Measurements from ENCODE around the gene SEC62. TPM values are rescaled to one million over a fixed set of nuclear protein-coding genes. Genes with fewer than 3 reads are reported as not detected.
A peak's percentile ranks its signal among the peaks of the same experiment; 100 is the strongest.

Gene SEC62
- total and polyA plus RNA-seq, 9 of the 15 experiments (the other 6 are each of a cell fraction or from before 2014, with no cell fraction given) = 34.5 to 152 (median 51.8) TPM

- TF ChIP-seq ZNF740 (CRISPR knock-in tag; IDR thresholded peaks at IDR 0.05) (peak; percentile 80; the same call in 1 of the 2 replicates), ZNF740 (tag; IDR thresholded peaks at IDR 0.05) (no peak; a peak in 1 of 4 replicates), HNRNPLL (IDR thresholded peaks at IDR 0.05; ENCODE audit: low read depth, low read length, poor library complexity, severe bottlenecking) (no peak), ZBTB5 (IDR thresholded peaks at IDR 0.05) (no peak), ZKSCAN3 (CRISPR knock-in tag; IDR thresholded peaks at IDR 0.05) (no peak), EWSR1 (IDR thresholded peaks at IDR 0.05; ENCODE audit: borderline replicate concordance, low read depth, partially characterized antibody) (no peak), THRAP3 (IDR thresholded peaks at IDR 0.05; ENCODE audit: borderline replicate concordance) (no peak), ZNF695 (CRISPR knock-in tag; IDR thresholded peaks at IDR 0.05) (no peak), CREM (IDR thresholded peaks at IDR 0.05; ENCODE audit: low read depth) (no peak), MITF (IDR thresholded peaks at IDR 0.05) (no peak), PRDM10 (IDR thresholded peaks at IDR 0.05; ENCODE audit: partially characterized antibody) (no peak), USF1 (CRISPR knock-in tag; IDR thresholded peaks at IDR 0.05) (no peak), ZZZ3 (IDR thresholded peaks at IDR 0.05) (no peak), ZNF764 (CRISPR knock-in tag; IDR thresholded peaks at IDR 0.05; ENCODE audit: low read depth) (no peak)
Observed at GRCh38 chr3:170037463-170038433, 71.1 kb downstream of the SEC62 start, which contains the start of gene GPR160 (continued).
